Thyroid gland (tissue), 4 donors: ENCODE measurements around the gene PATJ.

ENCODE experiments used
- CTCF ChIP-seq, 6 experiments: fragments of 200-600 bp in 3 of 6; fragments of 450-650 bp in 3 of 6; sonication (generic) in 3 of 6; IDR thresholded peaks; one replicate each; pipeline ENCODE4 v1.5.1; 2016 to 2019; ENCODE audit warnings: antibody characterized with exemption in 6 of 6, mild to moderate bottlenecking in 2 of 6, inconsistent platforms in 1 of 6, moderate library complexity in 1 of 6
- POLR2A ChIP-seq, 2 donors: fragments of 450-650 bp; IDR thresholded peaks; one replicate each; pipeline ENCODE4 v1.6.1; 2017; ENCODE audit warnings: antibody characterized with exemption in 2 of 2, mild to moderate bottlenecking in 2 of 2, moderate library complexity in 1 of 2

GRCh38 chr1:62064829-62065407, 322.6 kb downstream of the PATJ start:
- no peak for TF ChIP-seq CTCF (IDR thresholded peaks at IDR 0.05)
- no peak for TF ChIP-seq POLR2A (IDR thresholded peaks at IDR 0.05)
